Upper lobe of left lung (tissue), 4 donors: ENCODE measurements around the gene STK26.

Source experiments
- CTCF ChIP-seq, 6 experiments: fragments of 450-650 bp in 4 of 6; fragments of 200-600 bp in 2 of 6; sonication (generic) in 2 of 6; IDR thresholded peaks; one replicate each; pipeline ENCODE4 v1.5.1; 2016 to 2019; ENCODE audit warnings: antibody characterized with exemption in 6 of 6
- EP300 ChIP-seq, 4 donors: sonication (generic); formaldehyde crosslinking; IDR thresholded peaks; one replicate each; pipeline ENCODE4 v1.5.1; 2017; ENCODE audit warnings: antibody characterized with exemption in 4 of 4, control low read depth in 2 of 4
- POLR2A ChIP-seq, 4 donors: fragments of 450-650 bp; IDR thresholded peaks; one replicate each; pipeline ENCODE4 v1.5.1; 2016 to 2017; ENCODE audit warnings: antibody characterized with exemption in 4 of 4, mild to moderate bottlenecking in 2 of 4
- POLR2AphosphoS5 ChIP-seq, 2 donors: sonication (generic); formaldehyde crosslinking; IDR thresholded peaks; one replicate each; pipeline ENCODE4 v1.5.1; 2017; ENCODE audit warnings: antibody characterized with exemption in 2 of 2

DNA sequence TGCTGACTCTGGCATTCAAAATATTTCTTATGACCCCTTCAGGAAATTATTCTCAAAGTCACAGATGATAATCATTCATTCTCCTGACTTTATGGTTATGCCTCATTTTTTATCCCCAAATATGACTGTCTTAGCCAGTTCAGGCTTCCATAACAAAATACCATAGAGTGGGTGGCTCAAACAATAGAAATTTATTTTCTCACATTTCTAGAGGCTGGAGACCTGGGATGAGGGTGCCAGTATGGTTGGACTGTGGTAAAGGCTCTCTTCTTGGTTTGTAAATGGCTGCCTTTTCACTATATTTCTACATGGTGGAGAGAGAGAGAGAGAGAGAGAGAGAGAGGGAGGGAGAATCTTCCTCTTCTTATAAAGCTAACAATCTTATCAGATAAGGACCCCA lies 84.2 kb downstream of the STK26 start:
- TF ChIP-seq POLR2AphosphoS5 (IDR thresholded peaks at IDR 0.05): no peak
- no peak for TF ChIP-seq CTCF (IDR thresholded peaks at IDR 0.05)
- TF ChIP-seq POLR2A (IDR thresholded peaks at IDR 0.05): no peak
- no peak for TF ChIP-seq EP300 (IDR thresholded peaks at IDR 0.05)
